ENCODE results near the gene CYP3A7.
"Not testable (repeated sequence)": the region's sequence is repeated elsewhere in the genome, so short reads cannot be mapped to it uniquely, and the experiment has no call there.

The CYP3A7 gene

DNA sequence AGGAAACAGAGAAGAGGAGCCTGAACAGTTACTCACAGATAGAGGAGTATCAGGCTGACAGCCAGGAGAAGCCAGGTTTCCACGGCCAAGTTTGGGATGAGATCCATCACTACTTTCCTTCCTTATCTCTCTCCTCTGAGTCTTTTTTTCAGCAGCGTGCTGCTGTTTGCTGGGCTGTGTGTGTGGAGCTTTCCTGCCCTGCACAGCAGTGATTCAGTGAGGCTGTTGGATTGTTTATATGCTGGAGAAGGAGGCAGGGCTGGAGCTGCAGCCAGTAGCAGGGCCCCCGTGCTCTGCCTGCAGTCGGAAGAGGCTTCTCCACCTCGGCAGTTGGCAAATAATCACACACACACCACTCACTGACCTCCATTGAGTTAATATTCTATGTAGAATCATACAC lies at the start of gene CYP3A7:
Gene CYP3A7, minus strand, starts transcription at position 210 of the 400 bp plus-strand sequence. Its CDS starts 103 bp downstream, at position 107.
- DNase-seq, result no peak

DNA sequence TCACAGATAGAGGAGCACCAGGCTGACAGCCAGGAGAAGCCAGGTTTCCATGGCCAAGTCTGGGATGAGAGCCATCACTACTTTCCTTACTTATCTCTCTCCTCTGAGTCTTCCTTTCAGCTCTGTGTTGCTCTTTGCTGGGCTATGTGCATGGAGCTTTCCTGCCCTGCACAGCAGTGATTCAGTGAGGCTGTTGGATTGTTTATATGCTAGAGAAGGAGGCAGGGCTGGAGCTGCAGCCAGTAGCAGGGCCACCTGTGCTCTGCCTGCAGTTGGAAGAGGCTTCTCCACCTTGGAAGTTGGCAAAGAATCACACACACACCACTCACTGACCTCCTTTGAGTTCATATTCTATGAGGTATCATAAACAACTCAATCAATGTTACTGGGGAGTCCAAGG lies 49.0 kb upstream of the CYP3A7 start, which contains the start of gene CYP3A4:
Gene CYP3A4, minus strand, starts transcription at position 178 of the 400 bp plus-strand sequence. Its CDS starts 103 bp downstream, at position 75.
- no peak for DNase-seq

DNA sequence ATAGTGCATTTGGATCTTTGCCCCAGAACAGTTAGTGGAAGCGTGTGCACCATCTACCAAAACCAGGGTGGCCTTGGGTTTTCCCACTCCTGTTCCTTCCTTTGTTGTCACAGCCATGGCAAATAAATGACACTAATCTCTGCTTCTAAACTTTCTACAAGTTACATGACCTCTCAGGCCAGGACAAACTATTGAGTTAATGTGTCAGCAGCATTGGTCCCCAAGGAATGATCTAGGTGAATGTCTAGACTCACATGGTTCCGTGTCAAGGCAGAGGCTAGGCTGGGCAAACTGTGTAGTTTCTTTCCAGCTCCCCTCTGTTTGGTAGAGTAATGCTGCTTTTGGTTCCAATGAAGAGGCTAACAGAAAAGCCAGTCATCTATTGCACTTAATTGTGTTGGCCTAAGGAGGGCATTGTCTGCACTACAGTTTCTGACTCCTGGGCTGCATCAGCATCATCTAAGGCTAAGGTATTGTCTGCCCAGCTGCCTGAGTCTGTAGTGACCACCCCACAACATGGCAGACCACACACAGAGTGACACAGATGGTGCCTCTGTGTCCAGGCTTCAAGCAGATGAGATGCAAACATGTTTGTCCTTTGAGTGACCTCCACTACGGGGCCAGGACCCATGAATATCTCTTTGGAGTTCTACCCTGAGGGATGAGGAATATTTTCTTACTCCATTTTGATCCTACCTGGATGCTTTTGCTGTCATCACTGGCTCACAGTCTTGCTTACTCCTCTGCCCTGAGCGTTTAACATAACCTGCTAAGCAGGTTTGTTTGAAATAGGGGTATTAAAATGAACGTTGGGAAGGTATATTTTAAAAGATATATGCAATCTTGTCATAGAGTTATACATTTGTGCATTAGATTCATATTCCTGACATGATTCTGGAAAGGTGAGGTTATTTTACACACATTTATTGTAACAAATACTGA lies 47.3 kb upstream of the CYP3A7 start:
- no peak for DNase-seq

DNA sequence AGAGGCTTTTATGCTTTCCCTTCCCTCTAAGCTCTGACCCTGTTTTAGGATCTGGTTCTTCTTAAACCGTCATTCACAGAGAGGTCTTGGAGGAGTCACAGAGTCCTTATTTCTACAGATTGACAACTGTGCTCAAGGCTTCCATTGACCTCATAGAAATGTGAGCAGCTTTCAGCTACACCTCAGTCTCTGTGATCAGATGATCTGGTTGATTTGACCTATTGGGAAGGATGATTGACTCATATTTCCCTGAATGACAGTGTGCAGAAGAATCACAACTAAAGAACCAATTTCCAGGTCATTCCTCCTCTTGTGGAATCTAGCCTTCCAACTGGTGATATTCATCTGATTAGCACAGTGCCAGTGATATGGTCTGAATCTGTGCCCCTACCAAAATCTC lies 45.6 kb upstream of the CYP3A7 start:
- DNase-seq, result no peak

DNA sequence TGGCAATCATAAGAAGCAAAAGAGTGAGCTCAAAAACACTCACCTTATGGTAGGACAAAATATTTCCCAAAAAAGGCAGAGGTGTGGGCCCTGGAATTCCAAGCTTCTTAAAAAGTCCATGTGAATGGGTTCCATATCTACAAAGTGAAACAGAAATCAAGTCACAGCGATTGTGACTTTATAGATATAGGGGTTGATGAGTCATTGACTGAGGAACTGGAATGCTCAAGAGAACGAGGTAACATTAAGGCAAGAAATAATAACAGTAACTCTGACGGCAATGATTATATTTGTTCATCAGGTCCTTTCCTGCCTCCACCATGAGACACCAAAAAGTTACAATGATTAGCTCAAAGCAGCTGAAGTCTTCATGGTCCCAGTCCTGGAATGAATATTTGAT lies 45.0 kb upstream of the CYP3A7 start:
- no peak for DNase-seq

DNA sequence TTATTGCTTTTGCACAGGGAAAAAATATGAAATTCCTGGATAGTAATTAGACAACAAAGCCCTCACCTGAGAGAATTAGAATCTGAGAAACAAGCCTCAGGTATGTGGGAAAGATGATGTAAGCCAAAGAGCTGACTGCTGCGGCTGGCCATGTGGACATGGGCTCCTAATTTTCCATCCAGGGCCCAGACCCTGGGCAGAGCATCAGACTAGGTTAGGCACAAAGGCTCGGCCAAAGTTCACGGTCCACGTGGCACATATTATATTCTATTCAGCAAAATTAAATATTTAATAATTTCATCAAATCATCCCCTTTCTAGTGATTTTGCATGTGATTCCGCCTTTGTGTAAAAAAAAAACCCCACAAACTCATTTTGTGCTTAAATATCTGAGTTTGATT lies 43.9 kb upstream of the CYP3A7 start:
- DNase-seq, result no peak

DNA sequence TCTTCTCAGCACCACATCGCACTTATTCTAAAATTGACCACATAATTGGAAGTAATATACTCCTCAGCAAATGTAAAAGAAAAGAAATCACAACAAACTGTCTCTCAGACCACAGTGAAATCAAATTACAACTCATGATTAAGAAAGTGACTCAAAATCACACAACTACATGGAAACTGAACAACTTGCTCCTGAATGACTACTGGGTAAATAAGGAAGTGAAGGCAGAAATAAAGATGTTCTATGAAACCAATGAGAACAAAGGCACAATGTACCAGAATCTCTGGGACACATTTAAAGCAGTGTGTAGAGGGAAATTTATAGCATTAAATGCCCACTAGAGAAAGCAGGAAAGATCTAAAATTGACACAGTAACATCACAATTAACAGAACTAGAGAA lies 38.4 kb upstream of the CYP3A7 start:
- not testable (repeated sequence) for DNase-seq

DNA sequence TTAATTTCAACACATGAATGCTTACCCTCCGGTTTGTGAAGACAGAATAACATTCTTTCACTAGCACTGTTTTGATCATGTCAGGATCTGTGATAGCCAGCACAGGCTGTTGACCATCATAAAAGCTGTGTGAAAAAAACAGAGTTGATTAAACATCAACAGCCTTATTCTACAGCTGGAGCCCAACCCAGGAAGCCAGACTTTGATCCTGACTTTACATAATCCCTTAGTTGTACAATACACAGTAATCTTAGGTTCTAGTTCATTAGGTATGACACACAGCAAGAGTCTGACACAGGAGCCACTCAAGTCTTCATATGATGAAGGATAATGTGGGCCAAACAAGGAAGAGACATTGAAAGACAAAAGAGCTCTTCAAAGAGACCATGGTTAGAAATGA lies 37.6 kb upstream of the CYP3A7 start:
- no peak for DNase-seq

DNA sequence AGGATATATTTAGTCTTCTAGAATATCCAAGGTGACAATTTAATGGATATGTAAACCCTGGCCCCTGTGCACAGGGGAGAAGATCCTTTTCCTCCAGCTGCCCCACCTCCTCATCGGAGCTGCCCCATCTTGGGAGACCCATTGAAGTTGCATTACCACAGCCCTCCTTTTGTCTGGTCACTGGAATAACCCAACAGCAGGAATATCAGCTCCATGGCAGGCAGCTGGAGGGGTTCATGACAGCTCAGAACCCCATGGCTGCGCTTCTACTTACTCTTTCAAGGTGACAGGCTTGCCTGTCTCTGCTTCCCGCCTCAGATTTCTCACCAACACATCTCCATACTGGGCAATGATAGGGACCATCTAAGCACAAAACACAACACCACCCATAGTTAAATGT lies 34.5 kb upstream of the CYP3A7 start:
- not testable (repeated sequence) for DNase-seq

DNA sequence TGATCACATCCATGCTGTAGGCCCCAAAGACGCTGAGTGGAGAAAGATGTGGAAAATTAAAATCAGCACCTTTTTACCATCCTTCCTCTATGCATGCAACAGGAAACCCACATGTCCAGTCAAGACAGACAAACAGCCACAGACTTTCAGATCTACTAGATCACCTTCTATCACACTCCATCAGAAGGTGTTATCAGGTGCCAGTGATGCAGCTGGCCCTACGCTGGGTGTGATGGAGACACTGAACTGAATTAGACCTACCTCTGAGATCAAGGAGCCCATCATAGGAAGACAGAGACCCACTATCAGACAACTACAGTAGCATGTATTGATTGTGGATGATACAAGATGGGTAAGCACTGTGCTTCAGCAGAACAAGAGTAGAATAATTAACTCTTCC lies 33.5 kb upstream of the CYP3A7 start:
- DNase-seq, result no peak

DNA sequence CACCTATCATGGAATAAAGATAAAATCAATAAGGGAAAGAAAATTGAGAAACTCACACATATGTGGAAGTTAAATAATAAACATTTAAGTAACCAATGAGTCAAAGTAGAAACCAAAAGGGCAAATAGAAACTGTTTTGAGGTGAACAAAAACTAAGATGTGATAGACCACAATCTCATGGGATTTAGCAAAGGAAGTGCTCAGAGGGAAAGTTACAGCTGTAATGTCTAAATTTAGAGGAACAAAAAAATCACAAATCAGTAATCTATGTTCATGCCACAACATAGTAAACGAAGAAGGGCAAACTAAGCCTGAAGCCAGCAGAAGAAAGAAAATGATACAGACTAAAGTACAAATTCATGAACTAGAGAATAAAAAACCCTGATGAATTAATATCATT lies 32.7 kb upstream of the CYP3A7 start:
- no peak for DNase-seq

DNA sequence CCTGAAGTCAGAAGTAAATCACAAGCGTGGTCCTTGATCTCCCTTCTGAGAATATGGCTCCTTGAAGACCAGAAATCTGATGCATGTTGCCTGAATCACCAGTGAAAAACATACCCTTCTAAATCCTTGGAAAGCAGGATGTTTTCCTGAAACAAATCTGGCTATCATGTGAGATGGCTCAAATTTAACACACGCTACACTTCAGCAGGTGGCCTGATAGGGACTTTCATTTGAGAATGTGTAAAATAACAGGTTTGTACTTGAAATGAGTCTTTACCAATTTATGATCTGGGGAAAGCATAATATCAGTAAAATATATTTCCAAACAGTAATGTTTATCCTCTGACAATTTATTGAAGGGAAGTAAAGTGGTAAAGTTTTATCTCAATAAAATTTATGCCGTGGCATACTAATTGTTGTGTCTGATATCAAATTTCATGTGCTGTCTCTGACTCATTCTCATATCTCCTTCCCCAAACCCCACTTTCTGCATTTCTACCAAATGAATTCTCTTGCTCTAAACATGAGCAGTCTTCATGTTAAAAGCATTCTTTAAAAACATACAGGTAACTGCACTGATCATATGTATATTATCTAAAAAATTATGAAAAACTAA lies 31.6 kb upstream of the CYP3A7 start:
- DNase-seq, result no peak

DNA sequence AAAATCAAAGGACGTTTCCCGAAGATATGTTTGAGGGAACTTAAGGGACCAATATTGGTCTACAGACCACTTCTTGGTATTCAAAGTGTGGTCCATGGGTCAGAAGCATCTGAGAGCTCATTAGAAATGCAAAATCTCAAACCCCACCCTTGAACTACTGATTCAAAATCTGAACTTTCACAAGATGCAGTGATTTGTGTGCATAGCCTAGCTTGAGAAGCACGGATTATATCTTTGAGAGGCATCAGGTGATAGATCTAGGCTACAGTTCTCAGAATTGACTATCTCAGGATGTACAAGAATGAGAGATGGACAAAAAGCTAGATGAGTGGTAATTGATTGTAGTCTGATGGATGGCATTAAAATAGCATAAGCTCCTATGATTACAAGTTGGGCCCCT lies 29.5 kb upstream of the CYP3A7 start:
- no peak for DNase-seq

DNA sequence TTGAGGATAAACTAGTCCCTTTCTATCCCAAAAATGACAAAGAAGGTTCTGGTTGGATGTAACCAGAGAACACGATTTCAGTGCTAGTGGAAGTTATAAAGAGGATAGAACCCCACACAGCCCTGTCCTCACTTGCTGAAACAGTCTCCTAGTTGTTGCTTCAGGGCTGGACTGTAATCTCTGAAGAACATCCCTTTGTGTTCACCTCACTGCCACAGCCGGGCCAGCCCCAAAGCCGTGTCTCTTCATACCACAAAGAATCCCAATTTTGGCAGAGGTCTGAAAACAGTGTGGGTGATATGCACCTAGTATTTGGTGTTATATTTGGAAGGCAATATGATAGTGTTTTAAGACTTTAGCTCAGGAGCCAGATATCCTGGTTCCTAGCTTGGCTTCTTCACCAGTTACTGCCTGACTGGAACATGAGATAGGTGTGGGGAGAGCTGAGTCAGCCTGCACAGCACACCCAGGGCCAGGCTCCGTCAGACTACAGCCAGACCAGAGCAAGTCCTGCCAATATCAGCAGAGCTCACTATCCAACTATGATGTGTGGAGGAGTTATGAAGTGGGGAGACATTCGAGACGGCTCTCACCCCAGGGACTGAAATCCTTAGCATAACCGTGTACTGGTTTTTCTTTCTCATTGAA lies 27.8 kb upstream of the CYP3A7 start:
- DNase-seq, result no peak

DNA sequence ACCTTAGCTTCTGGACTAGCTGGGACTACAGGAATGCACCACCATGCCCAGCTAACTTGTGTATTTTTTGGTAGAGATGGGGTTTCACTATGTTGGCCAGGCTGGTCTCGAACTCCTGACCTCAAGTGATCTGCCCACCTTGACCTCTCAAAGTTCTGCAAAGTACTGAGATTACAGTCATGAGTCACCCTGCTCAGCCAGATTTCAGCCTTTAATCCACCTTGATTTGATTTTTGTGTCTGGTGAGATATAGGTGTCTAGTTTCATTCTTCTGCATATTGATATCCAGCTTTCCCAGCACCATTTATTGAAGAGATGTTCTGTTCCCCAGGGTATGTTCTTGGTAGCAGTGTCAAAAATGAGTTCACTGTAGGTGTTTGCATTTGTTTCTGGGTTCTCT lies 20.1 kb upstream of the CYP3A7 start:
- DNase-seq, result no peak

DNA sequence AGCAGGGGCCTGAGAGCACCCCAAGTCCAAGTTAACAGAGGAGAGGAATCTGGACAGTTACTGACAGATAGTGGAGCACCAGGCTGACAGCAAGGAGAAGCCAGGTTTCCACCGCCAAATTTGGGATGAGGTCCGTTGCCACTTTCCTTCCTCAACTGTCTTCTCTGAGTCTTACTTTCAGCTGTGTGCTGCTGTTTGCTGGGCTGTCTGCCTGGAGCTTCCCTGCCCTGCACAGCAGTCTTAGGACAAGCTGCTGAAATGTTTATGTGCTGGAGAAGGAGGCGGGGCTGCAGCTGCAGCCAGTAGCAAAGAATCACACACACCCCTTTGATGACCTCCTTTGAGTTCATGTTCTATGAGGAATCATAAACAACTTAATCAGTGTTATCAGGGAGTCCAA lies 17.4 kb upstream of the CYP3A7 start:
- no peak for DNase-seq

DNA sequence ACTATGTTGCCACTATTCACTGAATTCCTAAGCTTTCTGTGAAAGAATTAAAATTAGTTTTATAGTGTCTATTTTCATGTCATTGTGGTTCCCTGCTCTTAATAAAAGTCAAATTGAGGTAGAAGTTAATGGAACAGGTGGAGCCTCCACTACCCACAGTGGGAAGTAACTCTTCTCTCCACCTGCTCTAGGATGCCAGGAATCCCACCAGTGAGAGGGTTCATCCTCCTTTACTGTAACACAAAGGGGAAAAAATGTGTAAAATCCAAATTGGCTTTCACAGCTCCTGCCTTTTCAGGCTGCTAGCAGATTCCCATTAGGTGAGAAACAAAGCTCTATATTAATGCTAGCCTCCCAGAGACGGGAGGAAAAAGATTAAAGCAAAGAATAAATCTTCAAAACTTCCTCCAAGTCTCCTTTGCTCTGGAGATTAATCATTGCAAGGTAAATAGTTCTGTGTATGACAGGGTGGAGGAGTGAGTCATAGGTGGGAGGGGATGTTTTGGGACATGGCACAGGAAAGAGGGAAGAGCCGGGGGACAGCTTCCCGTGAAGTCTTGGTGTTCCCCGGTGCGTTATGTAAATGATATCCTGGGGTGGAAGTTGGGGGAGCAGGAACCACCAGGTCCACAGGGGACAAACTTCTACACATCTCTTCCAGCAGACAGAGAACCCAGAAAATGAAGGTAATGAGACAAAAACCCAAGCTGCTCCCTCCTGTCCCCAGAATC lies 16.5 kb upstream of the CYP3A7 start:
- DNase-seq, result not testable (repeated sequence)

DNA sequence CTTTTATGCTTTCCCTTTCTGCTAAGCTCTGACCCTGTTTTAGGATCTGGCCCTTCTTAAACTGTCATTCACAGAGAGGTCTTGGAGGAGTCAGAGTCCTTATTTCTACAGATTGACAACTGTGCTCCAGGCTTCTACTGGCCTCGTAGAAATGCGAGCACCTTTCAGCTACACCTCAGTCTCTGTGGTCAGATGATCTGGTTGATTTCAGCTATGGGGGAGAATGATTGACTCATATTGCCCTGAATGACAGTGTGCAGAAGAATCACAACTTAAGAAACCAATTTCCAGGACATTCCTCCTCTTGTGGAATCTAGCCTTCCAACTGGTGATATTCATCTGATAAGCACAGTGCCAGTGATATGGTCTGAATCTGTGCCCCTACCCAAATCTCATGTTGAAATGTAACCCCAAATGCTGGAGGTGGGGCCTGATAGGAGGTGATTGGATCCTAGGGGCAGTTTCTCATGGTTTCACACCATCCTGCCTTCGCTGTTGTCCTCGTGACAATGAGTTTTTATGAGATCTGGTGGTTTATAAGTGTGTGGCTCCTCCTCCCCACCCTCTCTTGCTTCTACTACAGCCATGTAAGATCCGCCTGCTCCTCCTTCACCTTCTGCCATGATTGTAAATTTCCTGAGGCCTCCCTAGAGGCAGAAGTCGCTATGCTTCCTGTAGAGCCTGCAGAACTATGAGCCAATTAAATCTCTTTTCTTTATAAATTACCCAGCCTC lies 14.0 kb upstream of the CYP3A7 start:
- no peak for DNase-seq

DNA sequence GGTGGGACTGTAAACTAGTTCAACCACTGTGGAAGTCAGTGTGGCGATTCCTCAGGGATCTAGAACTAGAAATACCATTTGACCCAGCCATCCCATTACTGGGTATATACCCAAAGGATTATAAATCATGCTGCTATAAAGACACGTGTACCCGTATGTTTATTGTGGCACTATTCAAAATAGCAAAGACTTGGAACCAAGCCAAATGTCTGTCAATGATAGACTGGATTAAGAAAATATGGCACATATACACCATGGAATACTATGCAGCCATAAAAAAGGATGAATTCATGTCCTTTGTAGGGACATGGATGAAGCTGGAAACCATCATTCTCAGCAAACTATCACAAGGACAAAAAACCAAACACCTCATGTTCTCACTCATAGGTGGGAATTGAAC lies 11.9 kb upstream of the CYP3A7 start:
- not testable (repeated sequence) for DNase-seq

DNA sequence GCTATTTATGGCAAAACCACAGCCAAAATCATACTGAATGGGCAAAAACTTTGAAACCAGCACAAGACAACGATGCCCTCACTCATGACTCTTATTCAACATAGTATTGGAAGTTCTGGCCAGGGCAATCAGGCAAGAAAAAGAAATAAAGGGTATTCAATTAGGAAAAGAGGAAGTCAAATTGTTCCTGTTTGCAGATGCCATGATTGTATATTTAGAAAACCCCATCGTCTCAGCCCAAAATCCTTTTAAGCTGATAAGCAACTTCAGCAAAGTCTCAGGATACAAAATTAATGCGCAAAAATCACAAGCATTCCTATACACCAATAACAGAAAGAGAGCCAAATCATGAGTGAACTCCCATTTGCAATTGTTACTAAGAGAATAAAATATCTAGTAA lies 10.4 kb upstream of the CYP3A7 start:
- DNase-seq, result not testable (repeated sequence)

DNA sequence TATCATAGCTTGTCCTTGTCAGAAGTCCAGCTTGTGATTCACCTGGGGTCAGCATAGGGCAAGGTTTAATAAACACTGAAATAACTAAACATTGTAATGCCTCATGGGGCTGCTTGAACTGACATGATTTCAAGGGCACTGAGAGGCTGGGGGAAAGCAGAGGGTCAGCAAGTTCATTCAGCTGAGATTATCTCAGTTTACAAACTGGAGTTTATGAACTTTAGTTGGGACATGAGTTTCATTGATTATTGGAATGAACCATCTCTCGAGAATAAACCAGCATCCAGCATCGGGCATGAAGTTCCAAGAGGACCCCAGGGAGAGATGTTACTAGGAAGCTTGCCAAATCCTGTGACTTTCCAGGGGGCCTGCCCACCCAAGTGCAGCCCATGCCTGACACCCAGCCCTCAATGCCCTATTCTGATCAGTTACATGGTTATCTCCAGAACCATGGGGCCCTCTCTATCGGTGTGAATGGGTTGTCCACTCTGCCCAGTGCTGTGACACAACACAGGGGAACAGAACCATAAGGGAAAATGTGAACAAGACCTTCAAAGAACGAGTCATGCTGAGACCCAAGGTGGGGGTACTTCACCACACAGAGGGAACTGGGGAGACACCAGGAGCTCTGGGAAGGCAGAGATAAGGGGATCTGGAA lies 7.9 kb upstream of the CYP3A7 start:
- no peak for DNase-seq

DNA sequence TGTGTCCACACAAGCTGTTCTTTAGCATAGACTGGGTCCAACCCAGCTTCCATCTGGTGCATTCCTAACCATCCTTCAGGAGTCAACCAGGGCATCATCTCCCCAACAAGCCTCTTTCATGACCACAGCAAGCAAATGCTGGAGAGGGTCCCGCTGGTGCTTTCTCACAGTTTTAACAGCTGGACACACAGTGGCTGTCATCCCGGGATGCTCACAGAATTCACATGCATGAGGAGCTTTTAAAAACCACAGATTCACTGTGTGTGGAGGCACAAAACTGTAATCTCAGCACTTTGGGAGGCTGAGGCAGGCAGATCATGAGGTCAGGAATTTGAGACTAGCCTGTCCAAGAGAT lies 6.4 kb upstream of the CYP3A7 start:
- no peak for DNase-seq
